HepG2 (cell line): ENCODE measurements around the gene VWA1. TPM values are rescaled to one million over a fixed set of nuclear protein-coding genes. Genes with fewer than 3 reads are reported as not detected.

Source experiments
- AHR ChIP-seq: IDR thresholded peaks from 2 replicates; pipeline ENCODE4 v1.6.1; 2018; ENCODE audit warnings: missing genetic modification reagents, missing compliant biosample characterization
- ATF4 ChIP-seq, 2 experiments: fragments of 450-650 bp in 1 of 2; sonication (generic) in 1 of 2; formaldehyde crosslinking; IDR thresholded peaks; 2 replicates each; pipeline versions ENCODE4 v1.5.0 to v1.8.0; 2020 to 2022; ENCODE audit warnings: mild to moderate bottlenecking in 1 of 2, missing genetic modification reagents in 1 of 2
- ATRX ChIP-seq: sonication (generic); formaldehyde crosslinking; IDR thresholded peaks from 2 replicates; pipeline ENCODE4 v1.4.0; 2020; ENCODE audit warnings: missing genetic modification reagents, borderline replicate concordance
- BORCS8-MEF2B ChIP-seq: sonication (generic); formaldehyde crosslinking; IDR thresholded peaks from 2 replicates; pipeline ENCODE4 v1.8.0; 2022; ENCODE audit warnings: mild to moderate bottlenecking, missing genetic modification reagents
- CC2D1A ChIP-seq: sonication (generic); formaldehyde crosslinking; IDR thresholded peaks from 2 replicates; pipeline ENCODE4 v1.8.1; 2023; ENCODE audit warnings: mild to moderate bottlenecking, missing genetic modification reagents
- CEBPG ChIP-seq: IDR thresholded peaks from 2 replicates; pipeline ENCODE4 v1.6.1; 2016
- DPF2 ChIP-seq: sonication (generic); formaldehyde crosslinking; IDR thresholded peaks from 2 replicates; pipeline ENCODE4 v1.4.0; 2020; ENCODE audit warnings: mild to moderate bottlenecking, low read depth, missing genetic modification reagents, borderline replicate concordance
- FOXJ3 ChIP-seq: sonication (generic); formaldehyde crosslinking; IDR thresholded peaks from 2 replicates; pipeline ENCODE4 v1.4.0; 2020; ENCODE audit warnings: missing genetic modification reagents, mild to moderate bottlenecking, borderline replicate concordance
- FUBP1 ChIP-seq: sonication (generic); formaldehyde crosslinking; IDR thresholded peaks from 2 replicates; pipeline ENCODE4 v1.5.1; 2020; ENCODE audit warnings: missing genetic modification reagents, mild to moderate bottlenecking, borderline replicate concordance
- HNF1B ChIP-seq: sonication (generic); formaldehyde crosslinking; IDR thresholded peaks from 2 replicates; pipeline ENCODE4 v1.5.1; 2020; ENCODE audit warnings: mild to moderate bottlenecking, moderate library complexity, missing genetic modification reagents
- KLF11 ChIP-seq: IDR thresholded peaks from 2 replicates; pipeline ENCODE4 v1.6.1; 2016; ENCODE audit warnings: missing compliant biosample characterization
- MXD3 ChIP-seq: IDR thresholded peaks from 2 replicates; pipeline ENCODE4 v1.6.1; 2016; ENCODE audit warnings: mild to moderate bottlenecking, missing biosample characterization, missing genetic modification reagents
- PAF1 ChIP-seq: IDR thresholded peaks from 2 replicates; pipeline ENCODE4 v1.6.1; 2016; ENCODE audit warnings: missing genetic modification reagents, missing compliant biosample characterization
- PRMT3 ChIP-seq: sonication (generic); formaldehyde crosslinking; IDR thresholded peaks from 2 replicates; pipeline ENCODE4 v1.8.1; 2022; ENCODE audit warnings: low read depth, mild to moderate bottlenecking, moderate library complexity, missing genetic modification reagents, borderline replicate concordance
- SKIL ChIP-seq: sonication (generic); formaldehyde crosslinking; IDR thresholded peaks from 2 replicates; pipeline ENCODE4 v1.8.0; 2022; ENCODE audit warnings: missing genetic modification reagents, mild to moderate bottlenecking, moderate library complexity, borderline replicate concordance
- TARDBP ChIP-seq: sonication (generic); formaldehyde crosslinking; IDR thresholded peaks from 2 replicates; pipeline ENCODE4 v1.8.0; 2022; ENCODE audit warnings: mild to moderate bottlenecking, missing genetic modification reagents
- ZIK1 ChIP-seq: sonication (generic); formaldehyde crosslinking; IDR thresholded peaks from 2 replicates; pipeline ENCODE4 v1.5.0; 2020; ENCODE audit warnings: mild to moderate bottlenecking, low read depth, missing genetic modification reagents, borderline replicate concordance
- ZNF674 ChIP-seq: sonication (generic); formaldehyde crosslinking; IDR thresholded peaks from 2 replicates; pipeline ENCODE4 v1.5.0; 2020; ENCODE audit warnings: low read depth, mild to moderate bottlenecking, missing genetic modification reagents
- ZNF776 ChIP-seq: sonication (generic); formaldehyde crosslinking; IDR thresholded peaks from 2 replicates; pipeline ENCODE4 v1.4.0; 2020; ENCODE audit warnings: mild to moderate bottlenecking, missing genetic modification reagents
- ZNF788 ChIP-seq: sonication (generic); formaldehyde crosslinking; IDR thresholded peaks from 2 replicates; pipeline ENCODE4 v1.5.0; 2020; ENCODE audit warnings: mild to moderate bottlenecking, missing genetic modification reagents, borderline replicate concordance
- ZSCAN25 ChIP-seq: sonication (generic); formaldehyde crosslinking; IDR thresholded peaks from 2 replicates; pipeline ENCODE4 v1.8.0; 2022; ENCODE audit warnings: mild to moderate bottlenecking, missing genetic modification reagents
- polyA plus RNA-seq, 8 experiments: library from polyadenylated mRNA; depleted of rRNA in 3 of 8; stranded (reverse) in 7 of 8; unstranded in 1 of 8; fragments of >200 nt; fragmentation: Illumina TruSeq in 4 of 8; extraction: Trizol in 4 of 8; gene quantifications; 2 replicates each; pipeline versions ENCODE4 v1.2.1 to v1.2.3, GENCODE V29; 2011 to 2016; ENCODE audit warnings: low read depth in 4 of 8, missing spikeins in 1 of 8, mixed read lengths in 1 of 8; ENCODE audit not compliant: insufficient read depth in 1 of 8
- total RNA-seq, 5 experiments: library from RNA; depleted of rRNA; stranded (reverse); fragments of >200 nt; fragmentation: Illumina TruSeq; extraction: Trizol; gene quantifications; 2 replicates each; pipeline ENCODE4 v1.2.3, GENCODE V29; 2016; ENCODE audit warnings: low read depth in 1 of 5

The VWA1 gene
- total and polyA plus RNA-seq, 2 of the 13 experiments (the other 11 are each of a cell fraction or from before 2014, with no cell fraction given) = 40.9 to 57.5 TPM

GRCh38 chr1:1399187-1399871 lies 36.2 kb upstream of the VWA1 start, which contains the start of gene CCNL2 (continued):
- TF ChIP-seq SKIL (CRISPR knock-in tag) (no peak), ZNF788 (CRISPR knock-in tag) (peak; percentile 77; the same call in 1 of the 2 replicates), ZIK1 (0 out of 2 replicates have a peak, but pooled peaks have one; percentile 41), ZSCAN25 (no peak), ATF4 (CRISPR knock-in tag; IDR thresholded peaks at IDR 0.05) (0 out of 4 replicates have a peak, but pooled peaks of 1 of the 2 experiments have one; percentile 17), PRMT3 (no peak), ATRX (no peak), ZNF776 (no peak; the same call in 1 of the 2 replicates), FOXJ3 (CRISPR knock-in tag) (no peak), CEBPG (CRISPR knock-in tag) (no peak), TARDBP (CRISPR knock-in tag) (peak; percentile 50; the same call in 1 of the 2 replicates), MXD3 (CRISPR knock-in tag) (no peak), FUBP1 (CRISPR knock-in tag) (0 out of 2 replicates have a peak, but pooled peaks have one; percentile 7), KLF11 (no peak), CC2D1A (CRISPR knock-in tag) (peak; percentile 96; the same call in 1 of the 2 replicates), PAF1 (CRISPR knock-in tag) (no peak), AHR (CRISPR knock-in tag) (0 out of 2 replicates have a peak, but pooled peaks have one; percentile 1), HNF1B (CRISPR knock-in tag) (peak; percentile 54), ZNF674 (CRISPR knock-in tag) (no peak), DPF2 (CRISPR knock-in tag) (no peak), BORCS8-MEF2B (no peak)
